GM12891 (cell line): ENCODE measurements around the gene SMIM10.

Experiments
- POLR2A ChIP-seq: IDR thresholded peaks from 2 replicates; pipeline ENCODE4 v1.6.1; 2011; ENCODE audit warnings: low read depth, low read length, control low read depth
- POLR2AphosphoS5 ChIP-seq: IDR thresholded peaks from 2 replicates; pipeline ENCODE4 v1.6.1; 2011; ENCODE audit warnings: low read depth, low read length, control low read depth
- SPI1 ChIP-seq: IDR thresholded peaks from 2 replicates; pipeline ENCODE4 v1.6.1; 2011; ENCODE audit warnings: low read depth, low read length, control low read depth

DNA sequence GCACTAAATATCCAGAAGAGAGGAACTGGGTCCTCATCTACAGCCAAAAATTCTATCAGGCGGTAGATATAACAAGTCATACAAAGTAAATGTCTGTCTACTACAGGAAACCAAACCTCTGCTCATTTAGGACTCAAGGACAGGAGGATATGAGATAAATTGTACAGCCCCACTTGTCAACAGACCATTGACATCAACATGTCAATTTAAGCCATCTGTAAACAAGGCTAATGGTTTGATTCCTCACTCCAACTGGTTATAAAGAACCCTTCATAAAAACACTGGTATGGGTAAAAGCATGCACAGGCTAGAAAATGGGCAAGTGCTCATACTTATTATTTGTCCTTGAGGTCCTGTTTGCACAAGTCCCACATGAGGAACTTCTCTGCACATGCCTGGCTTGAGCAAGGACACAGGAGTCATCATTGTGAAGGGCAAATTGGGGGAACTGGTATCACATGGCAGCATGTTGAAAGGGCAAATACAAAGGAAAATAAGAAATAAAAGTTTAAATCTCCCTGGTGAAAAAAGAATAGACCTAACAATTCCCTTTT is 18.3 kb downstream of the SMIM10 start:
- no peak for TF ChIP-seq POLR2AphosphoS5
- TF ChIP-seq POLR2A, result no peak
- no peak for TF ChIP-seq SPI1
